Kidney (tissue), 14 donors: ENCODE data around the gene MYLK3. TPM values are rescaled to one million over a fixed set of nuclear protein-coding genes. Genes with fewer than 3 reads are reported as not detected.

Experiments
- DNase-seq, 5 donors: peaks; one replicate each; pipeline ENCODE4 v3.0.0-alpha.2; 2013 to 2020
- FAIRE-seq: peaks from 2 replicates; lab custom pipeline; 2012; peaks lifted over from hg19 to GRCh38; lab: Jason Lieb, UNC
- H3K27ac ChIP-seq, 2 donors: one replicate each; pipeline ENCODE4 v1.7.0; 2013; ENCODE audit warnings: low read depth in 2 of 2, low read length in 2 of 2, inconsistent platforms in 1 of 2
- H3K27me3 ChIP-seq: one replicate; pipeline ENCODE4 v1.7.1; 2013; ENCODE audit warnings: low read length, inconsistent platforms; ENCODE audit not compliant: control insufficient read depth, insufficient read depth
- H3K36me3 ChIP-seq, 3 donors: one replicate each; pipeline versions ENCODE4 v1.7.0 to v1.7.1; 2013; ENCODE audit warnings: low read length in 3 of 3, control low read depth in 1 of 3, inconsistent platforms in 1 of 3; ENCODE audit not compliant: insufficient read depth in 3 of 3, control insufficient read depth in 2 of 3
- H3K4me1 ChIP-seq, 3 donors: one replicate each; pipeline versions ENCODE4 v1.7.0 to v1.7.1; 2013; ENCODE audit warnings: low read length in 3 of 3, inconsistent platforms in 1 of 3, low read depth in 1 of 3; ENCODE audit not compliant: control insufficient read depth in 2 of 3, insufficient read depth in 2 of 3
- H3K4me3 ChIP-seq, 3 donors: one replicate each; pipeline versions ENCODE4 v1.7.0 to v1.8.1; 2013; ENCODE audit warnings: low read length in 3 of 3, control low read depth in 1 of 3, inconsistent platforms in 1 of 3
- H3K9ac ChIP-seq, 3 donors: one replicate each; pipeline versions ENCODE4 v1.7.0 to v1.7.1; 2013; ENCODE audit warnings: low read length in 3 of 3, control low read depth in 1 of 3, inconsistent platforms in 1 of 3
- H3K9me3 ChIP-seq, 3 donors: one replicate each; pipeline versions ENCODE4 v1.7.0 to v1.7.1; 2013; ENCODE audit warnings: low read length in 3 of 3, control low read depth in 1 of 3, inconsistent platforms in 1 of 3; ENCODE audit not compliant: control insufficient read depth in 2 of 3, insufficient read depth in 1 of 3
- intact Hi-C: fragments of 100-400 bp; cut with DNase I; formaldehyde crosslinking; loops from one replicate; pipeline ENCODE4 v1.11.1; 2022
- polyA plus RNA-seq: library from polyadenylated mRNA; stranded (reverse); fragments of 350-450 nt; fragmentation: Illumina TruSeq; extraction: RNeasy Lipid Tissue Mini Kit (QIAGEN cat#74804); gene quantifications from one replicate; pipeline ENCODE4 v1.2.3, GENCODE V29; 2014; ENCODE audit warnings: low read depth, low replicate concordance; ENCODE audit not compliant: insufficient read depth
- total RNA-seq: library from RNA; stranded (reverse); fragmentation: NEBNext Ultra II Directional; extraction: Animal tissue kit (Norgen Biotek cat#: 25700); gene quantifications from one replicate; pipeline ENCODE4 v1.2.1, GENCODE V29; 2021
- TF ChIP-seq, protein P1 (sequence below): IDR thresholded peaks from 3 replicates; pipeline ENCODE4 v1.5.1; 2012; ENCODE audit warnings: mild to moderate bottlenecking, moderate library complexity, borderline replicate concordance; ENCODE audit not compliant: insufficient read depth; ENCODE audit errors: extremely low read depth
- donor health status: control.
- donor health status: control.
- donor health status: control.
- donor health status: control.
- donor health status: control.
- donor health status: DM: yes; HTN: yes; CAD: no.
- donor health status: Normal renal cell carcinoma (clear cell type).

Gene MYLK3
- total and polyA plus RNA-seq, 2 donors from 2014 or later: 0.31 to 1.5 TPM

DNA sequence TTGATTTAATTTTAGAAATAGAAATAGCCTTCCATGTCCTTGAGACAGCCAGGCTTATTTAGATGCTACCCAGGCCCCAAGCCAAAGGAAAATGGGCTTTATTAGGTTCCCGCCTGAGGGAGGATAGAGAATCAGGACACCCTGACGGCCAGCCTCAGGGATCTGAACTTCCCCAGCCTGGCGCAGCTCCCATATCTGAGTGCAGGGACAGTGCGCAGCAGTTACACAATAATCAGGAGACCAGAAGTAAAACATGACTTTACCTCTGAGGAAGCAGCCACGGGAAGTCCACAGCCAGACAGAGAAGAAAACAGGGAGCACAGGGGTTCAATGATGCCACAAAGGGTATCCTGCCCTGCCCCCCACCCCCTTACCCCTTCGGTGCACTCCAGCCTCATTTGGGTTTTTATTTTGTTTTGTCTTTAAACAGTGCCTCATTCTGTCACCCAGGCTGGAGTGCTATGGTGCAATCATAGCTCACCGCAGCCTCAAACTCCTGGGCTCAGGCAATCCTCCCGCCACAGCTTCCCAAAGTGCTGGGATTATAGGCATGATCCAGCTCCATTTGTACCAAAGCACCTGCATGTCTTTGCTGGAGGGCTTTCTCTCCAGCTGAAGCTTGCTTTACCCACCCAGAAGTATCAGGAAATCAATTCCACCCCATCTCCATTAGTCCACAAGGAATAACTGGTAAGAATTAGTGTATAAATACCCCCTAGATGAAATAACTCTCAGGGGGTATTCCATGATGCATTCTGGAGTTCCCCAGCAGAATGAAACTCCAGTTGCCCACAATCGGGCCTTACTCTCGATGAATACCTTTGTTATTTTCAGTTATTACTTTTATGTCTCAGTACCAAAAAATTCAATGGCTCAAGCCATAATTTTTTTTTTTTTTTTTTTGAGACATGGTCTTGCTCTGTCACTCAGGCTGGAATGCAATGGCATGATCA lies 36.8 kb downstream of the MYLK3 start:
- Histone ChIP-seq H3K4me3 (no peak overlapping the region), H3K27ac (no peak overlapping the region), H3K4me1 (no peaks in the 10 kb centered on the region), H3K9me3 (no peaks in the 10 kb centered on the region), H3K27me3 (no peaks in the 10 kb centered on the region), H3K9ac (no peak overlapping the region), H3K36me3 (no peaks in the 10 kb centered on the region)
- DNase-seq (no peak), FAIRE-seq (no peak)
- intact Hi-C loops: no loop called here
- TF ChIP-seq, protein P1, sequence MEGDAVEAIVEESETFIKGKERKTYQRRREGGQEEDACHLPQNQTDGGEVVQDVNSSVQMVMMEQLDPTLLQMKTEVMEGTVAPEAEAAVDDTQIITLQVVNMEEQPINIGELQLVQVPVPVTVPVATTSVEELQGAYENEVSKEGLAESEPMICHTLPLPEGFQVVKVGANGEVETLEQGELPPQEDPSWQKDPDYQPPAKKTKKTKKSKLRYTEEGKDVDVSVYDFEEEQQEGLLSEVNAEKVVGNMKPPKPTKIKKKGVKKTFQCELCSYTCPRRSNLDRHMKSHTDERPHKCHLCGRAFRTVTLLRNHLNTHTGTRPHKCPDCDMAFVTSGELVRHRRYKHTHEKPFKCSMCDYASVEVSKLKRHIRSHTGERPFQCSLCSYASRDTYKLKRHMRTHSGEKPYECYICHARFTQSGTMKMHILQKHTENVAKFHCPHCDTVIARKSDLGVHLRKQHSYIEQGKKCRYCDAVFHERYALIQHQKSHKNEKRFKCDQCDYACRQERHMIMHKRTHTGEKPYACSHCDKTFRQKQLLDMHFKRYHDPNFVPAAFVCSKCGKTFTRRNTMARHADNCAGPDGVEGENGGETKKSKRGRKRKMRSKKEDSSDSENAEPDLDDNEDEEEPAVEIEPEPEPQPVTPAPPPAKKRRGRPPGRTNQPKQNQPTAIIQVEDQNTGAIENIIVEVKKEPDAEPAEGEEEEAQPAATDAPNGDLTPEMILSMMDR: no peak

DNA sequence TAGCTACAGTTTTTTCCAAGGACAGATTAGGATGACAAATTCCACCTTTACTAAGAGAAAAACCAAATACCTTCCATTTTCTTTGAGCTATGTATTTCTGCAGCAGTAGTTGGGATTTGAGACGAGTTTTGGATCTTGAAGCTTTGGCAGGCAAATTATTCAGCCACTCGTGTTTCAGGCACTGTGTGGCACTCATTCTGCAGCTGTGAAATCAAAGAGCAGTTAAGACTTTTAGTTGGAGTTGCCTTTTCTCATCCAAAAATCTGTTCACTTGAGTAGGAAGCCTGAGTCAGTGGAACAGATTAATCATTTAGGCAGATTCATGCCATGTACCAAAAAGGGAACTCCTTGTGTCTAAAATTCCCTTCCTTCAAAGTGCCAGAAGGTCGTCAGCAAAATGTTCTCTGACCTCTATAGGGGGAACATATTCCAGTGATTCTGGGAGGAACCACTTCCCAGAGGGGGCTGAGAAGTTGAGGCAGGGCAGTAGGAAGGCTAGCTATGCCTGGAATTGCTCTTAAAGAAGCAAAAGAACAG lies 38.6 kb downstream of the MYLK3 start:
- DNase-seq: no peak
- TF ChIP-seq, protein P1: no peak
- no peak overlapping the region for H3K4me3 ChIP-seq
- H3K36me3 ChIP-seq: no peaks in the 10 kb centered on the region
- no peaks in the 10 kb centered on the region for H3K9me3 ChIP-seq
- intact Hi-C loops: no loop called here
- H3K27me3 ChIP-seq: no peaks in the 10 kb centered on the region
- H3K27ac ChIP-seq: no peak overlapping the region
- FAIRE-seq: no peak
- no peak overlapping the region for H3K9ac ChIP-seq
- no peaks in the 10 kb centered on the region for H3K4me1 ChIP-seq

DNA sequence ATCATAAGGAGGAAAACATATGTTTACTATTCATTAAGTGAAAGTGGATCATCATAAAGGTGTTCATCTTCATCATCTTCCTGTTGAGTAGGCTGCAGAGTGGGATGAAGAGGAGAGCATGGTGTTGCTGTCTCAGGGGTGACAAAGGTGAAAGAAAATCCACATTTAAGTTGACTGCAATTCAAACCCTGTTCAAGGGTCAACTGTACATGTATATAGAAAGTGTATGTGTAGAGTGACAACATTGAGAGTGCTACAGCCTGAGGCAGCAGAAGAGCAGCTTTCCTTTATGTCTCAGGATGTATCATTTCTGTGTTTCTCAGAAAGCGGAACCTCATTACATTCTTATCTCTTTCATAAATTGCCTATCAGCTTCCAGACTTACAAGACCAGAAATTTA lies 41.5 kb downstream of the MYLK3 start:
- no peak for DNase-seq
- Histone ChIP-seq H3K27me3 (no peaks in the 10 kb centered on the region), H3K27ac (no peak overlapping the region), H3K9ac (no peak overlapping the region), H3K4me3 (no peak overlapping the region), H3K9me3 (no peaks in the 10 kb centered on the region), H3K36me3 (no peaks in the 10 kb centered on the region), H3K4me1 (no peaks in the 10 kb centered on the region)
- FAIRE-seq: no peak
- TF ChIP-seq, protein P1: no peak
- intact Hi-C loops: no loop called here
